Thoracic aorta (tissue), 2 donors: ENCODE measurements around the gene VSIG8. TPM values are rescaled to one million over a fixed set of nuclear protein-coding genes. Genes with fewer than 3 reads are reported as not detected.

ENCODE experiments used
- ATAC-seq: fragments of 150-250 bp; one replicate; pipeline ENCODE4 v1.8.0; 2017; ENCODE audit warnings: low read depth; ENCODE audit not compliant: insufficient number of reproducible peaks, low FRiP score
- DNase-seq: peaks from one replicate; pipeline ENCODE4 v3.0.0-alpha.2; 2020; ENCODE audit warnings: low spot score
- H3K27ac ChIP-seq, 2 donors: fragments of 200-600 bp; sonication (generic); 1 replicate in 1 of 2; 2 replicates in 1 of 2; pipeline ENCODE4 v1.5.1; 2016; ENCODE audit warnings: mild to moderate bottlenecking in 2 of 2, moderate library complexity in 2 of 2
- H3K27me3 ChIP-seq: fragments of 200-600 bp; sonication (generic); replicated peaks from 2 replicates; pipeline ENCODE4 v1.6.0; 2016; ENCODE audit warnings: mild to moderate bottlenecking; ENCODE audit not compliant: insufficient read depth
- H3K36me3 ChIP-seq: fragments of 200-600 bp; sonication (generic); one replicate; pipeline ENCODE4 v1.5.1; 2016
- H3K4me1 ChIP-seq, 2 donors: fragments of 200-600 bp; sonication (generic); 1 replicate in 1 of 2; 2 replicates in 1 of 2; pipeline versions ENCODE4 v1.5.1 to v1.6.0; 2016; ENCODE audit warnings: low read depth in 2 of 2, mild to moderate bottlenecking in 1 of 2; ENCODE audit not compliant: control insufficient read depth in 1 of 2
- H3K4me3 ChIP-seq: fragments of 200-600 bp; sonication (generic); 2 replicates; pipeline ENCODE4 v1.5.1; 2016; ENCODE audit warnings: mild to moderate bottlenecking
- H3K9me3 ChIP-seq: fragments of 200-600 bp; sonication (generic); 2 replicates; pipeline ENCODE4 v1.5.1; 2016
- total RNA-seq, 2 donors: library from RNA; depleted of rRNA; stranded (reverse); fragments of >200 nt; gene quantifications; one replicate each; pipeline versions ENCODE4 v1.1.0 to v1.2.3, GENCODE V29; 2016
- TF ChIP-seq, protein P1 (sequence below): fragments of 200-600 bp; sonication (generic); IDR thresholded peaks from one replicate; pipeline ENCODE4 v1.5.1; 2019; ENCODE audit warnings: antibody characterized with exemption

The VSIG8 gene
- total RNA-seq, 2 donors from 2014 or later, result not detected

DNA sequence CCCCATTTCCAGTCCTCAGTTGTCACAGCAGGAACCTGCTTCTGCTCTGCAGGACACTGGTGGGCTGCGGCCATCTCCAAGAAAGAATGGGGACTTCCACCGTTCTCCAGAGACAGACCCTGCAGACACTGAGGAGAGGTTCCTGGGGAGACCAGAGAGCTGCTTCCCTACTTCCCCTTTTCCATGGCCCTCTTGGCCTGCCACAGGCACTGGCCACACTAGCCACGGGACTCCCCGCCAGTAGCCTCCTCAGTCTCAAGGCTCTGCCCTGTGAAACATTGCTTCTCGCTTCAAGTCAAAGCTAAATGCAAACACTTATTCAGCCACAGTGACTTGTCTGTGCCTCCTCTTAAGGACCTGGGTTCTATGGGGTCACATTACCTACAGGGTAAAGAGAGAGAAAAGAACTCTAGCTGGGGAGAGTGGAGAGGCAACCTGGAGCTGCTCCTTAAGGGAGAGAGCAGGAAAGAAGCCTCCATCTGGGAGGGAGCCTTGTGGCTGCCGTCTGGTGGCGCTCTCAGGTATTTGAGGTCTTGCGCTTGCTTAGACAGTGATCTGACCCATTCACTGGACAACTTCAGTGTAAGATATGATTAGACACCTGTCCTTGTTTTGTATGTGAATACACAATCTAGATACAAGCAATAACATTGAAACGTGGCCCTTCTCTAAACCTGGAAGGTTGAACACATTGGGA, 41.1 kb downstream of the VSIG8 start:
- DNase-seq (no peak), ATAC-seq (no peak)
- Histone ChIP-seq H3K27ac (no peak overlapping the region), H3K27me3 (no peaks in the 10 kb centered on the region), H3K4me1 (no peaks in the 10 kb centered on the region), H3K9me3 (no peaks in the 10 kb centered on the region), H3K4me3 (no peak overlapping the region), H3K36me3 (no peaks in the 10 kb centered on the region)
- TF ChIP-seq, protein P1, sequence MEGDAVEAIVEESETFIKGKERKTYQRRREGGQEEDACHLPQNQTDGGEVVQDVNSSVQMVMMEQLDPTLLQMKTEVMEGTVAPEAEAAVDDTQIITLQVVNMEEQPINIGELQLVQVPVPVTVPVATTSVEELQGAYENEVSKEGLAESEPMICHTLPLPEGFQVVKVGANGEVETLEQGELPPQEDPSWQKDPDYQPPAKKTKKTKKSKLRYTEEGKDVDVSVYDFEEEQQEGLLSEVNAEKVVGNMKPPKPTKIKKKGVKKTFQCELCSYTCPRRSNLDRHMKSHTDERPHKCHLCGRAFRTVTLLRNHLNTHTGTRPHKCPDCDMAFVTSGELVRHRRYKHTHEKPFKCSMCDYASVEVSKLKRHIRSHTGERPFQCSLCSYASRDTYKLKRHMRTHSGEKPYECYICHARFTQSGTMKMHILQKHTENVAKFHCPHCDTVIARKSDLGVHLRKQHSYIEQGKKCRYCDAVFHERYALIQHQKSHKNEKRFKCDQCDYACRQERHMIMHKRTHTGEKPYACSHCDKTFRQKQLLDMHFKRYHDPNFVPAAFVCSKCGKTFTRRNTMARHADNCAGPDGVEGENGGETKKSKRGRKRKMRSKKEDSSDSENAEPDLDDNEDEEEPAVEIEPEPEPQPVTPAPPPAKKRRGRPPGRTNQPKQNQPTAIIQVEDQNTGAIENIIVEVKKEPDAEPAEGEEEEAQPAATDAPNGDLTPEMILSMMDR, result no peak

DNA sequence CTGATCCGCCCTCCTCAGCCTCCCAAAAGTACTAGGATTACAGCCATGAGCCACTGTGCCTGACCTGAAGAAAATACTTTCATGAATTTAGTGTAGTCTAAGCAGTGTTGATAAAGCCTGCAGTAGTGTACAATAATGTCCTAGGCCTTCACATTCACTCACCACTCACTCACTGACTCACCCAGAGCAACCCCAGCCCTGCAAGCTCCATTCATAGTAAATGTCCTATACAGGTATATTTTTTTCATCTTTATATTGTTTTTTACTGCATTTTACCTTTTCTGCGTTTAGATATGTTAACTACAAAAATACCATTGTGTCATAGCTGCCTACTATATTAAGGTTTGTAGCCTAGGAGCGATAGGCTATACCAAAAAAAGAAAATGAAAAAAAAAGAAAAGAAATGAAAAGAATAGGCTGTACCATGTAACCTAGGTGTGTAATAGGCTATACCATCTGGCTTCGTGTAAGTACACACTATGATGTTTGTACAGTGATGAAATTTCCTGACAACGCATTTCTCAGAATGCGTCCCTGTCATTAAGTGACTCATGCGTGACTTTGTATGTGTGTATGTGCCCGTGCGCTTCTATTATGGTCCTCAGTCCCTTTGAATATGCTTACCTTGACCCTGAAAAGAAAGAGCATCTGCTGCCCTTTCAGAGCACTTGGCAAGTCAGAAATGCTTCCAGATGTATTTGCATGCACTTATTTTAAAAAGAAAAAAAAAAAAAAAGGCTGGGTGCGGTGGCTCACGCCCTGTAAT, 45.0 kb downstream of the VSIG8 start:
- no peaks in the 10 kb centered on the region for H3K4me1 ChIP-seq
- no peak for ATAC-seq
- H3K9me3 ChIP-seq, result no peaks in the 10 kb centered on the region
- no peak overlapping the region for H3K27ac ChIP-seq
- H3K36me3 ChIP-seq, result no peaks in the 10 kb centered on the region
- H3K4me3 ChIP-seq, result no peak overlapping the region
- no peak for DNase-seq
- H3K27me3 ChIP-seq, result no peaks in the 10 kb centered on the region
- TF ChIP-seq, protein P1, result no peak

DNA sequence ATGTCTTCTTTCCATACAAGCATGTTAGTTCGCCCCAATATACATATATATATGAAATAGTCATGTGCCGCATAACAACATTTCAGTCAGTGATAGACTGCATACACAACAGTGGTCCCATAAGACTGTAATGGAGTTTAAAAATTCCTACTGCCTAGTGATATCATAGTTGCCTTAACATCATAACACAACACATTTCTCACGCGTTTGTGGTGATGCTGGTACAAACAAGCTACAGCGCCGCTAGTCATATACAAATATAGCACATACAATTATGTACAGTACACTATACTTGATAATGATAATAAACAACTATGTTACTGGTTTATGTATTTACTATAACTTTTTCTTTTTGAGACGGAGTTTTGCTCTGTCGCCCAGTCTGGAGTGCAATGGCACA, 46.5 kb downstream of the VSIG8 start:
- H3K27me3 ChIP-seq, result no peaks in the 10 kb centered on the region

DNA sequence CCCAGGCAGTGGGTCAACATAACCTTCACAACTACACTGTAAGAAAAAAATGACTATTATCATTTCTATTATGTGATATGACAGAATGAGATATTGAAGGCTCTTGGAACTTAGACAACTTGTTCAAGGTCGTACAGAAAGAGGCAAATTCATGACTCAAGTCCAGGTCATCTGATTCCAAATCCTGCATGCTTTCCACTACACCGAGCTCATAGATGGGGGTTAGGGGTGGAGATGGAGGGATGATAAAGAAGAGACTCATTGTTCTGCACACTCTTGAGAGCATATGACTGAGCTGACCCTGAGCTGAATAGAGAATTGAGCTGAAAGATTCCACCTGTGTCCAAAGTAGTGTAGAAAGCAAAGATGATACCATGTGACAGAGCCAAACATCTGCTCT, 57.5 kb downstream of the VSIG8 start:
- no peaks in the 10 kb centered on the region for H3K27me3 ChIP-seq
- TF ChIP-seq, protein P1, result no peak
- ATAC-seq (no peak), DNase-seq (no peak)
- no peaks in the 10 kb centered on the region for H3K36me3 ChIP-seq
- no peaks in the 10 kb centered on the region for H3K9me3 ChIP-seq
- H3K27ac ChIP-seq, result no peak overlapping the region
- no peak overlapping the region for H3K4me3 ChIP-seq
- no peaks in the 10 kb centered on the region for H3K4me1 ChIP-seq

More for the DNA sequence above, 46.5 kb downstream of the VSIG8 start:
- Histone ChIP-seq H3K36me3 (no peaks in the 10 kb centered on the region), H3K4me3 (no peak overlapping the region), H3K9me3 (no peaks in the 10 kb centered on the region), H3K4me1 (no peaks in the 10 kb centered on the region), H3K27ac (no peak overlapping the region)
- TF ChIP-seq, protein P1, result no peak
- ATAC-seq, result no peak
- DNase-seq, result no peak

Other genes with a start within 250 kb of the VSIG8 start
- gene CRP, start 148.1 kb downstream of the VSIG8 start, total RNA-seq, result not detected
- gene DUSP23, start 81.7 kb downstream of the VSIG8 start, total RNA-seq, result 100 to 1,000 TPM in 1 of 2 donors, 10 to 100 TPM in 1; 48.6 to 111 TPM
- gene FCRL6, start 60.3 kb downstream of the VSIG8 start, total RNA-seq, result not detected
- gene SLAMF8, start 35.8 kb downstream of the VSIG8 start, total RNA-seq, result 1 to 10 TPM; 5.6 to 9.9 TPM
- gene CFAP45, start 37.5 kb upstream of the VSIG8 start, total RNA-seq, result 1 to 10 TPM in 1 of 2 donors, under 1 TPM in 1; 0.95 to 2.1 TPM
- 100 to 1,000 TPM; 298 to 352 TPM for gene TAGLN2, start 62.9 kb upstream of the VSIG8 start, total RNA-seq
- gene IGSF9, start 83.0 kb upstream of the VSIG8 start, total RNA-seq, result under 1 TPM in 1 of 2 donors, not detected in 1; 0.99 TPM
- gene SLAMF9, start 91.6 kb upstream of the VSIG8 start, total RNA-seq, result not detected
- 1 to 10 TPM; 5.0 to 6.8 TPM for gene PIGM, start 169.3 kb upstream of the VSIG8 start, total RNA-seq
- not detected for gene KCNJ10, start 207.5 kb upstream of the VSIG8 start, total RNA-seq
- gene KCNJ9, start 218.9 kb upstream of the VSIG8 start, total RNA-seq, result under 1 TPM in 1 of 2 donors, not detected in 1; 0.95 TPM
- gene IGSF8, start 236.0 kb upstream of the VSIG8 start, total RNA-seq, result 10 to 100 TPM; 29.6 to 40.8 TPM